SK-N-SH (cell line): Measurements from ENCODE around the gene CYFIP1. TPM values are rescaled to one million over a fixed set of nuclear protein-coding genes. Genes with fewer than 3 reads are reported as not detected.

Source experiments
- CTCF ChIA-PET: fragments of 300-600, 350-600 bp; formaldehyde crosslinking; extraction: SDS; loops from one replicate; lab custom pipeline; 2021; lab: Yijun Ruan, JAX
- POLR2A ChIA-PET: fragments of 350-600 bp; sonication (Branson Sonifier 250); formaldehyde crosslinking; extraction: SDS; loops from one replicate; lab custom pipeline; 2020; ENCODE audit warnings: antibody characterized with exemption, inconsistent platforms; lab: Yijun Ruan, JAX
- DNase-seq: peaks from one replicate; pipeline ENCODE4 v3.0.0; 2012
- H2AFZ ChIP-seq: fragments of 200-600 bp; sonication (generic); 2 replicates; pipeline ENCODE4 v1.8.1; 2016; ENCODE audit warnings: antibody characterized with exemption, mild to moderate bottlenecking, low read depth
- H3F3A ChIP-seq: fragments of 200-600 bp; sonication (generic); replicated peaks from 2 replicates; pipeline ENCODE3; 2016; ENCODE audit warnings: antibody characterized with exemption, mild to moderate bottlenecking; ENCODE audit not compliant: insufficient read depth
- H3K27ac ChIP-seq, 2 experiments: fragments of 200-500 bp in 1 of 2; fragments of 200-600 bp in 1 of 2; sonication (Bioruptor generic) in 1 of 2; sonication (generic), shearing (Covaris generic) in 1 of 2; 2 replicates each; pipeline versions ENCODE4 v1.5.1 to v1.6.1; 2014 to 2016; ENCODE audit warnings: low read depth in 2 of 2, inconsistent platforms in 1 of 2, low read length in 1 of 2, mild to moderate bottlenecking in 1 of 2, mixed read lengths in 1 of 2
- H3K27me3 ChIP-seq: fragments of 200-600 bp; sonication (generic), shearing (Covaris generic); 2 replicates; pipeline ENCODE4 v1.6.1; 2016; ENCODE audit warnings: mixed run types; ENCODE audit not compliant: insufficient read depth
- H3K36me3 ChIP-seq, 2 experiments: fragments of 200-500 bp in 1 of 2; fragments of 200-600 bp in 1 of 2; sonication (Bioruptor generic) in 1 of 2; sonication (generic) in 1 of 2; replicated peaks in 1 of 2; 2 replicates each; pipeline versions ENCODE3 to v1.5.1; 2014 to 2016; ENCODE audit warnings: low read length in 1 of 2, mild to moderate bottlenecking in 1 of 2; ENCODE audit not compliant: insufficient read depth in 2 of 2, control insufficient read depth in 1 of 2
- H3K4me1 ChIP-seq, 2 experiments: fragments of 200-500 bp in 1 of 2; fragments of 200-600 bp in 1 of 2; sonication (Bioruptor generic) in 1 of 2; sonication (generic), shearing (Covaris generic) in 1 of 2; 2 replicates each; pipeline versions ENCODE4 v1.5.1 to v1.6.1; 2014 to 2016; ENCODE audit warnings: low read depth in 1 of 2, low read length in 1 of 2, mixed run types in 1 of 2; ENCODE audit not compliant: insufficient read depth in 2 of 2, control insufficient read depth in 1 of 2
- H3K4me2 ChIP-seq: fragments of 200-600 bp; sonication (generic), shearing (Covaris generic); 2 replicates; pipeline ENCODE4 v1.6.1; 2017; ENCODE audit warnings: mixed run types
- H3K4me3 ChIP-seq, 2 experiments: fragments of 200-500 bp in 1 of 2; fragments of 200-600 bp in 1 of 2; sonication (Bioruptor generic) in 1 of 2; sonication (generic), shearing (Covaris generic) in 1 of 2; 2 replicates each; pipeline versions ENCODE4 v1.5.1 to v1.8.1; 2014 to 2016; ENCODE audit warnings: low read depth in 2 of 2, inconsistent platforms in 1 of 2, low read length in 1 of 2, mild to moderate bottlenecking in 1 of 2, mixed read lengths in 1 of 2, moderate library complexity in 1 of 2
- H3K79me2 ChIP-seq: fragments of 200-600 bp; sonication (generic); 2 replicates; pipeline ENCODE4 v1.8.1; 2017; ENCODE audit warnings: mild to moderate bottlenecking; ENCODE audit not compliant: insufficient read depth
- H3K9ac ChIP-seq: fragments of 200-600 bp; sonication (generic); 2 replicates; pipeline ENCODE4 v1.6.1; 2017; ENCODE audit warnings: mixed run types
- H3K9me2 ChIP-seq: fragments of 200-600 bp; sonication (generic); 2 replicates; pipeline ENCODE4 v1.6.1; 2017; ENCODE audit warnings: mixed run types
- H3K9me3 ChIP-seq: fragments of 200-600 bp; sonication (generic); 2 replicates; pipeline ENCODE4 v1.6.1; 2017; ENCODE audit warnings: mixed run types, mild to moderate bottlenecking, moderate library complexity
- H4K20me1 ChIP-seq: fragments of 200-600 bp; sonication (generic); 2 replicates; pipeline ENCODE4 v1.6.1; 2017; ENCODE audit warnings: mild to moderate bottlenecking, mixed run types; ENCODE audit not compliant: insufficient read depth
- ELF1 ChIP-seq: IDR thresholded peaks from 2 replicates; pipeline ENCODE4 v1.4.0; 2012
- EZH2phosphoT487 ChIP-seq: fragments of 200-600 bp; sonication (generic); IDR thresholded peaks from 2 replicates; pipeline ENCODE4 v1.6.1; 2017; ENCODE audit warnings: low read depth, mixed run types, mild to moderate bottlenecking, antibody characterized with exemption, moderate library complexity, borderline replicate concordance
- FOSL2 ChIP-seq: IDR thresholded peaks from 2 replicates; pipeline ENCODE4 v1.4.0; 2012; ENCODE audit warnings: low read depth, mild to moderate bottlenecking, moderate library complexity, borderline replicate concordance
- GATA2 ChIP-seq: sonication (generic); formaldehyde crosslinking; IDR thresholded peaks from 2 replicates; pipeline ENCODE4 v1.5.0; 2020; ENCODE audit warnings: mild to moderate bottlenecking, missing genetic modification reagents
- JUND ChIP-seq: IDR thresholded peaks from 2 replicates; pipeline ENCODE4 v1.4.0; 2012
- MXI1 ChIP-seq: IDR thresholded peaks from 2 replicates; pipeline ENCODE4 v1.6.1; 2012; ENCODE audit warnings: mild to moderate bottlenecking, low read depth, low read length, improper control_type of control experiment
- NFIC ChIP-seq: IDR thresholded peaks from 2 replicates; pipeline ENCODE4 v1.4.0; 2012; ENCODE audit warnings: borderline replicate concordance
- NRF1 ChIP-seq: IDR thresholded peaks from 2 replicates; pipeline ENCODE4 v1.6.1; 2012; ENCODE audit warnings: low read depth, mild to moderate bottlenecking, low read length
- RFX5 ChIP-seq: IDR thresholded peaks from 2 replicates; pipeline ENCODE4 v1.6.1; 2012; ENCODE audit warnings: mild to moderate bottlenecking, improper control_type of control experiment, low read length
- RXRA ChIP-seq: IDR thresholded peaks from 2 replicates; pipeline ENCODE4 v1.4.0; 2012; ENCODE audit warnings: low read depth, mild to moderate bottlenecking, borderline replicate concordance
- SIN3A ChIP-seq: IDR thresholded peaks from 2 replicates; pipeline ENCODE4 v1.6.1; 2012; ENCODE audit warnings: low read depth, mild to moderate bottlenecking, low read length, moderate library complexity, borderline replicate concordance
- YY1 ChIP-seq: IDR thresholded peaks from 2 replicates; pipeline ENCODE4 v1.4.0; 2012; ENCODE audit warnings: low read depth, mild to moderate bottlenecking
- WGBS: methylation state at CpG from one replicate; pipeline ENCODE4 v1.1.6; 2017; ENCODE audit warnings: low lambda C conversion rate; 5-methylcytosine and 5-hydroxymethylcytosine counted together
- polyA plus RNA-seq, 3 experiments: library from polyadenylated mRNA; depleted of rRNA; stranded (reverse); fragments of >200 nt; gene quantifications; 2 replicates each; pipeline ENCODE4 v1.2.3, GENCODE V29; 2012
- TF ChIP-seq, protein P1 (sequence below): IDR thresholded peaks from 2 replicates; pipeline ENCODE4 v1.4.0; 2012; ENCODE audit warnings: low read depth, borderline replicate concordance
- TF ChIP-seq, protein P2 (sequence below): IDR thresholded peaks from 2 replicates; pipeline ENCODE4 v1.4.0; 2012; ENCODE audit warnings: low read depth, borderline replicate concordance
- TF ChIP-seq, protein P3 (sequence below): fragments of 200-600 bp; sonication (generic); IDR thresholded peaks from 2 replicates; pipeline ENCODE4 v1.6.1; 2017; ENCODE audit warnings: antibody characterized with exemption, mild to moderate bottlenecking, moderate library complexity

The CYFIP1 gene
- polyA plus RNA-seq, 1 of the 3 experiments (the other 2 are of a cell fraction): 53.4 TPM

DNA sequence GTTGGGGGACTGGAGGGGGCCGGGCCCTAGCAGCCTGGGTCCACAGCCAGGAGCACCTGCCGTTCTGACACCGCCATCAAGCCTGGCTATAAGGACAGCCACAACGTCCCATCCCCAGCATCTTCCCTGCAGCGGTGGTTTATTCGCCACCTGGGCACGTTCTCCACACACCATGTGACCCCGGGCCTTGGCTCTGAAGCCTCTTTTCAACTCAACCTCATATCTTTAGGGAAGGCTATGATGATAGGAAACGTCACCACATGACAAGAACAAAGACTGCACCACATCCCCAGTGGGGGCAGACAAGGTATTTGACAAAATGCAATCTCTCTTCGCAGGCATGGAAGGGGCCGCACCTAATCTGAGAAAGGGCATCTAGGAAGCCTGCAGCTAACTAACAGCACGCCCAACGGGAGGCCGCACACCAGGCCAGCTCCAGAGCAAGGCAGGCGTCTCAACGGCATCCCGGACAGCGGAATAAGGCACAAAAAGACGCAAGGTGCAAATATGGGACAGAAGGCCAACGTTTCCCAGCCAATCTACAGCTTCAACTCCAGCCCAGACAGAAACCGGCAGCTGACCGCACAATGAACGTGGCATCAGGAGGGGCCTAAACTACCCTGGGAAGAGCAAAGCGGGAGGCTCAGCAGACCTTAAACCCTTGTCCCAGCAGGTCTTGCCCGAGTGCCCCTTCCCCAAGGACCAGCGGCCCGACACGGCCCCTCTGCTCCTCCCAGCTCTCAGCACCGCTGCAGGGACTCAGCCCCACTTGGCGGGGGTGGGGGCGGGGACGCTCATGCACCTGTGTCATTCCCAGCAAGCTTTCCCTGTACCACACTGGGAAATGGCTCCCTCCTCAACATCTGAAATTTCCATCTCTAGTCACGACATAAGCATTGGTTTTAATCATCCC is 99.8 kb downstream of the CYFIP1 start:
- H2AFZ ChIP-seq: no peak overlapping the region
- H3K9me2 ChIP-seq: no peaks in the 10 kb centered on the region
- no peaks in the 10 kb centered on the region for H3K27me3 ChIP-seq
- POLR2A ChIA-PET: no interaction called here
- H3K79me2 ChIP-seq: peaks cover 4% of the 10 kb centered on the region; the same call in 1 of the 2 replicates
- no peaks in the 10 kb centered on the region for H3K9me3 ChIP-seq
- H3K4me2 ChIP-seq: no peak overlapping the region
- peaks cover 15 to 40% of the 10 kb centered on the region in 2 experiments for H3K36me3 ChIP-seq
- TF ChIP-seq NRF1 (no peak), GATA2 (no peak), EZH2phosphoT487 (no peak), RFX5 (no peak), MXI1 (no peak), NFIC (no peak), RXRA (no peak), FOSL2 (no peak), SIN3A (no peak), ELF1 (no peak), YY1 (no peak), JUND (no peak)
- TF ChIP-seq, protein P1, sequence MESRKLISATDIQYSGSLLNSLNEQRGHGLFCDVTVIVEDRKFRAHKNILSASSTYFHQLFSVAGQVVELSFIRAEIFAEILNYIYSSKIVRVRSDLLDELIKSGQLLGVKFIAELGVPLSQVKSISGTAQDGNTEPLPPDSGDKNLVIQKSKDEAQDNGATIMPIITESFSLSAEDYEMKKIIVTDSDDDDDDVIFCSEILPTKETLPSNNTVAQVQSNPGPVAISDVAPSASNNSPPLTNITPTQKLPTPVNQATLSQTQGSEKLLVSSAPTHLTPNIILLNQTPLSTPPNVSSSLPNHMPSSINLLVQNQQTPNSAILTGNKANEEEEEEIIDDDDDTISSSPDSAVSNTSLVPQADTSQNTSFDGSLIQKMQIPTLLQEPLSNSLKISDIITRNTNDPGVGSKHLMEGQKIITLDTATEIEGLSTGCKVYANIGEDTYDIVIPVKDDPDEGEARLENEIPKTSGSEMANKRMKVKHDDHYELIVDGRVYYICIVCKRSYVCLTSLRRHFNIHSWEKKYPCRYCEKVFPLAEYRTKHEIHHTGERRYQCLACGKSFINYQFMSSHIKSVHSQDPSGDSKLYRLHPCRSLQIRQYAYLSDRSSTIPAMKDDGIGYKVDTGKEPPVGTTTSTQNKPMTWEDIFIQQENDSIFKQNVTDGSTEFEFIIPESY: no peak
- TF ChIP-seq, protein P2, sequence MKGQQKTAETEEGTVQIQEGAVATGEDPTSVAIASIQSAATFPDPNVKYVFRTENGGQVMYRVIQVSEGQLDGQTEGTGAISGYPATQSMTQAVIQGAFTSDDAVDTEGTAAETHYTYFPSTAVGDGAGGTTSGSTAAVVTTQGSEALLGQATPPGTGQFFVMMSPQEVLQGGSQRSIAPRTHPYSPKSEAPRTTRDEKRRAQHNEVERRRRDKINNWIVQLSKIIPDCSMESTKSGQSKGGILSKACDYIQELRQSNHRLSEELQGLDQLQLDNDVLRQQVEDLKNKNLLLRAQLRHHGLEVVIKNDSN: no peak
- TF ChIP-seq, protein P3, sequence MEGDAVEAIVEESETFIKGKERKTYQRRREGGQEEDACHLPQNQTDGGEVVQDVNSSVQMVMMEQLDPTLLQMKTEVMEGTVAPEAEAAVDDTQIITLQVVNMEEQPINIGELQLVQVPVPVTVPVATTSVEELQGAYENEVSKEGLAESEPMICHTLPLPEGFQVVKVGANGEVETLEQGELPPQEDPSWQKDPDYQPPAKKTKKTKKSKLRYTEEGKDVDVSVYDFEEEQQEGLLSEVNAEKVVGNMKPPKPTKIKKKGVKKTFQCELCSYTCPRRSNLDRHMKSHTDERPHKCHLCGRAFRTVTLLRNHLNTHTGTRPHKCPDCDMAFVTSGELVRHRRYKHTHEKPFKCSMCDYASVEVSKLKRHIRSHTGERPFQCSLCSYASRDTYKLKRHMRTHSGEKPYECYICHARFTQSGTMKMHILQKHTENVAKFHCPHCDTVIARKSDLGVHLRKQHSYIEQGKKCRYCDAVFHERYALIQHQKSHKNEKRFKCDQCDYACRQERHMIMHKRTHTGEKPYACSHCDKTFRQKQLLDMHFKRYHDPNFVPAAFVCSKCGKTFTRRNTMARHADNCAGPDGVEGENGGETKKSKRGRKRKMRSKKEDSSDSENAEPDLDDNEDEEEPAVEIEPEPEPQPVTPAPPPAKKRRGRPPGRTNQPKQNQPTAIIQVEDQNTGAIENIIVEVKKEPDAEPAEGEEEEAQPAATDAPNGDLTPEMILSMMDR: no peak
- no peak overlapping the region for H3K9ac ChIP-seq
- no peaks in the 10 kb centered on the region for H4K20me1 ChIP-seq
- DNase-seq: no peak
- WGBS: 91% methylated on average over 25 of the region's 33 CpGs
- H3K4me1 ChIP-seq: peaks cover 0 to 4% of the 10 kb centered on the region in 2 experiments; a peak in 1 of 4 replicates
- no peak overlapping the region for H3K27ac ChIP-seq
- no peaks in the 10 kb centered on the region for H3F3A ChIP-seq
- no peak overlapping the region for H3K4me3 ChIP-seq
- CTCF ChIA-PET: no interaction called here
